IPS DF 4.7 (cell line): ENCODE results near the gene ZDHHC19.
"Not testable (repeated sequence)": the region's sequence is repeated elsewhere in the genome, so short reads cannot be mapped to it uniquely, and the experiment has no call there.

Experiments
- DNase-seq: peaks from one replicate; pipeline ENCODE4 v3.0.0-alpha.2; 2013; ENCODE audit warnings: low spot score; ENCODE audit errors: extremely low read depth

The ZDHHC19 gene

DNA sequence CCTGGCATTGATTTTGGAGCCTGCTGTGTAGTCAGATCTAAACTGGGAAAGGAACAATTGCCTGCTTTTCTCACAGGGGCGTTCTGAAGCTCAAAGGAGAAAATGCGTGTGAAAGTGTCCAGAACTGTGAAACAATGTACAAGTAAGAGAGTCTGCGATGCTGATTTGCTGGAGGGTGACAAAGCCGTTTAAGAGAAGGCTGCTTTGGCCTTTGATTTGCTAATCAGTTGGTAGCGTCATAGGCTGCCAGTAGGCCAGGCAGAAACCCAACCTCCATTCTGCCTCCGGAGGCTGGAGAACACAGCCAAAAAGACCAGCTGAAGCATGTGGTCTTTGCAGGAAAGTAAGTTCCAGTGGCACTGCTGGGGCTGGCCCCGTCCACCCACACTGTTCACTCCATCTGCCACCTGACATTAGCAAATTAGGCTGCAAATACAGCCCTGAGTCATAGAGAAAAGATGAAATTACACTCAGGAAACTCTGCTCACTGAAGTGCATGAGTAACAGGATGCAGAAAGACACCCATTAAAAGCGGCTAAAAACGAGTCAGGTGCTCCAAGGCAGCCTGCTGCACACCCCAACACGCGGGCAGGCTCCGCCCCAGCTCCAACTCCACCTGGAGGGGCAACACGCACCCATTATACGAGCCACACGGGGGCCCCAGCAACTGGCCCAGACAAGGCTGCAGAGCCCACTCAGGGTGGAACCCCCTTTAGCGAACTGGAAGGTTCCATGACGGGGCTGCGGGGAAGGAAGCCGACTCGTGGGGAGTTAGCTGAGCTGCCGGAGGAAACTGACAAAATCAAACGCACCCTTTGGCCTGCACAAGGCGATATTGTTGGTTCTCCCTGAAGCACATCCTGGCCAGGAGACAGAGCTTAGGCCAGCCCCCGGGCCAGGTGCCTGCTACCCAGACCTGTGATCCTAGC is 31.6 kb downstream of the ZDHHC19 start:
- no peak for DNase-seq

GRCh38 chr3:196178993-196179379 is 32.2 kb downstream of the ZDHHC19 start:
- DNase-seq: no peak

GRCh38 chr3:196177967-196178366 is 33.2 kb downstream of the ZDHHC19 start:
- no peak for DNase-seq

DNA sequence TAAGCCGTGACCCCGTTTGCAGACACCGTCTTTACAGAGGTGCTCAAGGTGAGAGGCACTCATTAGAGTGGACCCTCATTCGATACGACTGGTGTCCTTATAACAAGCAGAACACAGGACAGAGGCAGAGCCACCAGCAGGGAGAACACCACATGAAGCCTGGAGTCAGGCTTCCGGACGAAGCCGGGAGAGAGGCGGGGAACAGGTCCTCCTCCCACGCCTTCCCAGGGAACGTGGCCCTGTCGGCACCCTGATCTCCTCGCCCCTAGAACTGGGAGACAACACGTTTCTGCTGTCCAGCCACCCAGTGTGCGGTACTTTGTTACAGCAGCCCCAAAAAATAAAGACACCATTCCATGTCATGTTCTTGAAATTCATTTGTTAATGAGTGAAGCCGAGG is 33.6 kb downstream of the ZDHHC19 start:
- DNase-seq: no peak

GRCh38 chr3:196175722-196176121 is 35.5 kb downstream of the ZDHHC19 start:
- DNase-seq: no peak

GRCh38 chr3:196175116-196175625 is 36.0 kb downstream of the ZDHHC19 start:
- DNase-seq: no peak

DNA sequence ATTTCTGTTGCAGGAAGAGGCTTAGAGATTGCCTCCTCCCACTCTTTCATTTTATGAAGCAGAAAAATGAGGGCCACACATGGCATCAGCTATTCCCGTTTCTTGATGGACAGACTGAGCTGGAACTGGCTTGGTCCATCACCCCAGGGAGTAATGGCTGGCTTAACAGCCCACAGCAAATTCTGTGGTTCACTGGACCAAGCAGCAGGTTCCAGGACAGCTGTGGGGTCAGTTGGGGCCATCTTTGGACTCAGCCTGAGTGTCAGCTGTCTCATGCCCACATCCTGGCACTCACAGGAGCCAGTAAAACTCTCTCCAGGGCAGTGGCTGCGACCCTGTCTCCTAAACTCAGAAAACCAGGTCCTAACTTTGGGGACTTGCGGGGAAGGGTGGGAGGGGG is 36.5 kb downstream of the ZDHHC19 start:
- DNase-seq: no peak

GRCh38 chr3:196170296-196170695 is 40.9 kb downstream of the ZDHHC19 start:
- DNase-seq: not testable (repeated sequence)

DNA sequence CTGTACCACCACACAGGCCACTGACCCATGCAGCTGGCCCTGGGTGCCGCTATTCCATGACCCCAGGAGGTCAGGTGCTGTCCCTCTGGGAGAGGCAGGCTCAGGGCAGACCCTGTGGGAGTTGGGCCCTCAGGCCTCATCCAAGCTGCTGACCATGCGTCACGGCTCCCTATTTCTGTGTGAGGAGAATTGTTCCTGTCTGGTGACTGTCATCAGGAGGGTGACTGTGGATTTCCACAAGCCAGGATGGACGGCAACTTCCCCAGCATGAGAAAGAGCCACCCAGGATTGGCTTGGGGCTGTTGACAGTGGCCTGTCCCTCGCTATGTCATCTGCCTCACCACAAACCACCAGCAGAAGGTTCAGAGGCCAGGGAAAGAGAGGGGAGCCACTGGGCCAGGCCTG is 41.4 kb downstream of the ZDHHC19 start:
- no peak for DNase-seq

DNA sequence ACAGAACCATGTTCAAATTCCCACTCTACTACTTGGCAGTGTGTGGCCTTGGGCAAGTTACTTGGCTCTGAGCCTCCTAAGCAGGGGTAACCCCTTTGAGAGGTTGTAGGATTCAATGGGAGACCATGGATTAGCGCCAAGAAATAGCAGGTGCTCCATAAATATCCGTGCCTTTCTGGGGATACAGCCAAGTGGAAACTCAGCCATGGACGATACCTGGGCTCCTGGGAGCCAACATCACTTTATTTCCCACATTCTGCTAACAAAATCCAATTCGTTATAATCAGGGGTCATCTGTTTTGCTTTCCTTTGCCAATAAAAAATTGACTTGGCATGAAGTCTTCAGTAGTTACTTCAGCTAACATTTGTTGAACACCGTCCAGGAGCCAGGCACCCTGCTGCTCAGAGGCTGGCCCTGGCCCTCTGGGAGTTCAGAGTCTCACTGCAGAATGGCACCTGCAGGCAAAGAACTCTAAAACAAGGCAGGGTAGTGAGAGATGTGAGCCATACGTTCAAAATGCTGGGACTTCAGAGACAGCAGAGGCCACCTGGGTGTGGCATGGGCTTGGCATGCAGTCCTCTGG is 42.3 kb downstream of the ZDHHC19 start:
- DNase-seq: no peak

DNA sequence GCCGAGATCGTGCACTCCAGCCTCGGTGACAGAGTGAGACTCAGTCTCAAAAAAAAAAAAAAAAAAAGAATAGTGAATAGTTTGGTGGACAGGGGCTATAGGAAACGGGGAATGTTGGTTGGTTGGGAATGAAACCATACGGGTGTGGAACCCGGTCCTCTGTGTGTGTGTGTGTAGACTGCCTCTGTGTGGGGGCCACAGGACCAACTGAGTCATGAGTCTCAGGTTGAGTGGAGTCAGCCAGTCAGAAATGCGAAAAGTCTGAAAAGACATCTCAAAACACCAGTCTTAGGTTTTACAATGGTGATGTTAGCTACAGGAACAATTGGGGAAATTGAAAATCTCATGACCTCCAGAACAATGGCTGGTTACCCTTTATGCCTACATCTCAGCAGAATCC is 44.5 kb downstream of the ZDHHC19 start:
- DNase-seq: no peak

DNA sequence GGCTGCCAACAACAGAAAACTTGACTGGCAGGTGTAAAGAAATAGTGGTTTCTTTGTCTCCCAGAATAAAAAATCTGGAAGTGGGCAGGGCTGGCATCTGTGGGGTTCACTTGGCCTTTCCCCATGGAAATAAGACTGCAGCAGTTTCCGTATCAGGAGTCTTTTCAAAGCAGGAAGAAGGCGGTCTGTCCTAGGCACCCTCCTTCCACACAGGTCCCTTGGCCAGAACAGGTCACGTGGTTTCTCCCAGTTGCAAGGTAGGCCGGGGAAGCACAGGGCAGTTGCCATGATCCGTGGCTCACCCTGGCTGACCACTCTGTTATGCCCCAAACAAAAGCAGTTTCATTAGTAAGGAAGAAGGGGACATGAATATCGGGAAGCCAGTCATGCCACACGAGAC is 45.4 kb downstream of the ZDHHC19 start:
- DNase-seq: no peak

DNA sequence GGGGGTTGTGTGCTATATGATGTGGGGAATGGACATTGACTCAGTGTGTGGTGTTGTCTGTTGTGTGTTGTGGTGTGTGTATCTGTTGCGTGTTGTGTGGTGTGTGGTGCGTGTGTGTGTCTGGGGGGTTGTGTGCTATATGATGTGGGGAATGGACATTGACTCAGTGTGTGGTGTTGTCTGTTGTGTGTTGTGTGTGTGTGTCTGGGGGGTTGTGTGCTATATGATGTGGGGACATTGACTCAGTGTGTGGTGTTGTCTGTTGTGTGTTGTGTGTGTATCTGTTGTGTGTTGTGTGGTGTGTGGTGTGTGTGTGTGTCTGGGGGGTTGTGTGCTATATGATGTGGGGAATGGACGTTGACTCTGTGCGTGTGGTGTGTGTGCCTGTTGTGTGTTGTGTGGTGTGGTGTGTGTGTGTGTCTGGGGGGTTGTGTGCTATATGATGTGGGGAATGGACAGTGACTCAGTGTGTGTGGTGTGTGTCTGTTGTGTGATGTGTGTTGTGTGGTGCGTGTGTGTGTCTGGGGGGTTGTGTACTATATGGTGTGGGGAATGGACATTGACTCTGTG is 46.1 kb downstream of the ZDHHC19 start:
- DNase-seq: not testable (repeated sequence)

- no peak for DNase-seq
Measured at GRCh38 chr3:196164576-196164975, 46.6 kb downstream of the ZDHHC19 start.

DNA sequence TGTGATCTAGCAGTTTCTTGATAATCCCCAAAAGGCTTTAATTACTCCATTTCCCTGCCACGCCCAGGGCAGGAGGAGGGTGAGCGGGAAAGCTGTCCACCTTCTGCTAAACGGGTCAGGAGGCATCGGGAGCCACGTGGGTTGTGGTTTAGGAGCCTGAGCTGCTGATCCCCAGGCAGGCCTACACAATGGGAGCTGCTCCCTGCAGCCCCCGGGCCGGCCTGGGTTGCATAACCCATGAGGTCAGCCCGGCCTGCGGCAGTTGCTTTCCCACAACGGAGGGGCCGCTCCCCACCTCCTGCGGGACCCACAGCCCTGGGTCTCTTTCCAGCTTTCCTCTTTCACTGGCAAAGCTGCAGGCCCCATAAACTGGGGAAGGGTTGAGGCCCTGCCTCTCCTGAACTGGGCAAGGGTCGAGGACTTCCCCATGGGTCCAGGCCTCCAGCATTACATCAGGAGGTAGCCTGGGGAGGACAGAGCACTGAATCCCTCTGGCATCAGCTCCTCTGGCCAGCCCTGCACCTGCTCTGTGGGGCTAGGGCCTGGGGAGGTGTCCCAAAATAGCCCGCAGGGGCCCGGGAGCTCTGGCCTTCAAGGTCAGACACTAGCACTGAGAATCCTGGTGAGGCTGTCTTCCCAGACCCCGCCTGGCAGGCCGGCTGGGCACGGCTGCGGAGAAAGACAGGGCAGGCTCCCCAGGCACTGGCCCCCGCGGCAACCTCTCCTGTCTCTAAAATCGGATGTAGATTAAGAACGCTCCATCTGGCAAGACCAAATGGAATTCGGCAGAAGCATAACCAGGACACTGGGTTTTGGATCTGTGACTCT is 47.3 kb downstream of the ZDHHC19 start:
- no peak for DNase-seq

DNA sequence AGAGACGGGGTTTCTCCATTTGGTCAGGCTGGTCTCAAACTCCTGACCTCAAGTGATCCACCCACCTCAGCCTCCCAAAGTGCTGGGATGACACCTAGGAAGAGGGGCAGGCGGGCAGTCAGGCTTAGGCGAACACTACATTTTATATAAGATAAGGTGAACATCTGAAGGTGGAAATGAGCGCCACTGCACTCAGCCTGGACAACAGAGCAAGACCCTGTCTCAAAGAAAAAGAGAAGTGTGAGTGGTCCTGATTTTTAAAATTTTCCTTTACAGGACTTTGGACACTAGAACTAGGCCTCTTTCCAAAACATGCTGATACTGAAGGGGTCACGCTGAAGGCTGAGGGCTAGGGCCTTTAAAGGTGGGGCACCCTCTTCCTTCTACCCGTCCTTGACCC is 48.0 kb downstream of the ZDHHC19 start:
- DNase-seq: no peak

DNA sequence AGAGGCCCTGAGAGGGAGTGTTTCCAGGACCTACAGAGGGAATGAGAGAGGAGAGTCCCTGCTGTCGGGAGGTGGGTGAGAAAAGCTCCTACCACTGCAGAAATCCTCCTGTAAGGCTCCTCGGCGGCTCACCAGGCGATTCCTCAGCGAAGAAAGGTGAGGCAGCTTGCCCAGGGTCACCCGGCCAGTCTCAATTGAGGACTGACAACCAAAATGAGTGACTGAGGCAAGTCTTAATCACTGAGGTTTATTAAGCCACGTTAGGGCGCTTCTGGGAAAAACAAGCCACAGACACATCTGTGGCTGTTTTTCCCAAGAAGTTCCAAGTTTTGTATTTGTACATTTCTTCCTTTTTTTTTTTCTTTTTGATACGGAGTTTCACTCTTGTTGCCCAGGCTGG is 48.5 kb downstream of the ZDHHC19 start:
- DNase-seq: no peak

DNA sequence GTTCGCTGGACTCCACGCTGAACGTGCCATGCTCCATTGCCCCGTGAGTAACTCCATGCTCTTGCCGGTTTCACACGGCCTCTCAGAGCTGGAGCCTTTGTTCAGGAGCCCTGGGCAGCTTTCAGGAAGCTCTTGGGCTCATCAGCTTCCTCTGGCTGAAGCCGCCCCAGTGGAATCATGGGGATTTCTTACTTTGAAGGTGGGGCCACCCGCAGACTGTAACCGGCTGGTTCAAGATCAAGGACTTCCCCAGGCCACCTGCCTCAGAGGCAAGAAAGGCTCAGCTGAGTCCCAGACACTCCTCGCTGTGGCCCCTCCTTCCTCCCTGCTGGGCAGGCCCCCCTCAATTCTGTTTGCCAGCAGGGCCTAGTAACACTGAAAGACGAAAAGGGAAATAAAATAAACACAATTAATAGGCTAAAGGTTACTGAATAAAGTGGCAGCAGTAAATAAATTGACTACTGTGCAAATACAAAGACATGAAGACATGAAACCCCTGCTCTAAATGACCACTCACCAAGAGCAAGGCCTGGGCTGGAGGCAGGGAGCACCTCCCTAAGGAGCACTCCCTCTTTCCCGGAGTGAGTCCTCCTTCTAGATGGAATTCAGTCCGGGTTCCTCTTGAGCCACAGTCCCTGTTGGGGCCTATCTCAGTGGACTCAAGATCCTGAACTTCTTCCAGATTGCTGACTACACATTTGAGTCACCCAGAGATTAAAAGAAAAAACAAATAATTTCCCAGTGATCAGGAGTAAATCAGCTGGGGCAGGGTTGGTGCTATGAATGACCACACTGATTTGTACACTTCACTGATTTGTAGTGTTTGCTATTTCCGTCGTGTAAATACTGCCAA is 51.0 kb downstream of the ZDHHC19 start:
- DNase-seq: no peak

DNA sequence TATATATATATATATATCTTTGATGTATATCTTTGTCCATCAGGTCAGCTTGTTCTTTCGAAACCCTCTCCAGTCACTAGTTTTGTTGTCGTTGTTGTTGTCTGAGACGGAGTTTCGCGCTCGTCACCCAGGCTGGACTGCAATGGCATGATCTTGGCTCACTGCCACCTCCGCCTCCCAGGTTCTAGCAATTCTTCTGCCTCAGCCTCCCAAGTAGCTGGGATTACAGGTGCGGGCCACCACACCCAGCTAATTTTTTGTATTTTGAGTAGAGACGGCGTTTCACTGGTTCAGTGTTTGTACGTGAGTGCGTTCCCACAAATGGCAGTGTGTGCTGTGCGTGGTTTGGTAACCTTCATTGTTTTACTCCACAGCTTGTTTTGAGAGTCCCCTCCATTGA is 51.7 kb downstream of the ZDHHC19 start:
- DNase-seq: no peak

DNA sequence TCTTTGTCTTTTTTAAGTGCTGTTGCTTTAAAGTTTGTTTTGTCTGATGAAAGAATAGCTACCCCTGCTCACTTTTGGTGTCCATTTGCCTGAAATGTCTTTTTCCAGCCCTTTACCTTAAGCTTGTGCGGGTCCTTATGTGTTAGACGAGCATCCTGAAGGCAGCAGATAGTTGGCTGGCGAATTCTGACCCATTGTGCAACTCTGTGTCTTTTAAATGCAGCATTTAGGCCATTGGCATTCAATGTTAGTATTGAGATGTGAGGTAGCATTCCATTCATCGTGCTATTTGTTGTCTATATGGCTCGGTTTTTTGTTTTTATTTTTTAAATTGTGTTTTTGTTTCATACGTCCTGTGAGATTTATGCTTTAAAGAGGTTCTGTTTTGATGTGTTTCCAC is 55.0 kb downstream of the ZDHHC19 start:
- DNase-seq: no peak

- DNase-seq: no peak
Measured at GRCh38 chr3:196150481-196150880, 60.7 kb downstream of the ZDHHC19 start.
